Body of pancreas (tissue), 4 donors: ENCODE data around the gene RTL10.

Experiments used
- POLR2A ChIP-seq, 3 donors: fragments of 450-650 bp; IDR thresholded peaks; one replicate each; pipeline ENCODE4 v1.6.1; 2016; ENCODE audit warnings: antibody characterized with exemption in 3 of 3, mild to moderate bottlenecking in 2 of 3
- TF ChIP-seq, protein P1 (sequence below), 7 experiments: fragments of 450-650 bp in 4 of 7; fragments of 200-600 bp in 3 of 7; sonication (generic) in 3 of 7; IDR thresholded peaks; one replicate each; pipeline ENCODE4 v1.5.1; 2016 to 2019; ENCODE audit warnings: antibody characterized with exemption in 7 of 7

DNA sequence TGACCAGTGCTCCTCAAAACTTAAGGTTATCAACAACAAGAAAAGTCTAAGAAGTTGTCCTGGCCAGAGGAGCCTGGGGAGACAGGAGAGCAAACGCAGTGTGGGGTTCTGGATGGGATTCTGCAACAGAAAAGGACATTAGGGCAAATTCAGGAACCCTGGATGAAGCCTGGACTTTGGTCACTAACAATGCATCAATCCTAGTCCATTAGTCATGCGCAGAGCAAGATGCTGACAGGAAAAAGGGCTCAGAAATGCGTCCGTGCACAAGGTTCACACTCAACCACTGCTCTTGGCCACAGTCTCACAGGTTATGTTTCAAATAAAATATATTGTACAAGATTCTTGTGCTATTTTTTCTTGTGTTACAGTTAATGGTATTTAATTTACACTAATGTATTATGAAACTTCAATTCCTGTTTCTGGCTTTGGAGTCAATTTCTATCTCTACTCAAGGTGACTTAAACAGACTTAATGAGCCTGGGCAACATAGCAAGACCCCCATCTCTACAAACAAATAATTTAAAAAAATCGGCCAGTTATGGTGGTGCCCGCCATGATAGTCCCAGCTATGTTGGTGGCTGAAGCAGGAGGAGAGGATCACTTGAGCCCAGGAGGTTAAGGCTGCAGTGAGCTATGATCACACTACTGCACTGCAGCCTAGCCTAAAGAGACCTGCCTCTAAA, 13.6 kb downstream of the RTL10 start:
- TF ChIP-seq, protein P1, sequence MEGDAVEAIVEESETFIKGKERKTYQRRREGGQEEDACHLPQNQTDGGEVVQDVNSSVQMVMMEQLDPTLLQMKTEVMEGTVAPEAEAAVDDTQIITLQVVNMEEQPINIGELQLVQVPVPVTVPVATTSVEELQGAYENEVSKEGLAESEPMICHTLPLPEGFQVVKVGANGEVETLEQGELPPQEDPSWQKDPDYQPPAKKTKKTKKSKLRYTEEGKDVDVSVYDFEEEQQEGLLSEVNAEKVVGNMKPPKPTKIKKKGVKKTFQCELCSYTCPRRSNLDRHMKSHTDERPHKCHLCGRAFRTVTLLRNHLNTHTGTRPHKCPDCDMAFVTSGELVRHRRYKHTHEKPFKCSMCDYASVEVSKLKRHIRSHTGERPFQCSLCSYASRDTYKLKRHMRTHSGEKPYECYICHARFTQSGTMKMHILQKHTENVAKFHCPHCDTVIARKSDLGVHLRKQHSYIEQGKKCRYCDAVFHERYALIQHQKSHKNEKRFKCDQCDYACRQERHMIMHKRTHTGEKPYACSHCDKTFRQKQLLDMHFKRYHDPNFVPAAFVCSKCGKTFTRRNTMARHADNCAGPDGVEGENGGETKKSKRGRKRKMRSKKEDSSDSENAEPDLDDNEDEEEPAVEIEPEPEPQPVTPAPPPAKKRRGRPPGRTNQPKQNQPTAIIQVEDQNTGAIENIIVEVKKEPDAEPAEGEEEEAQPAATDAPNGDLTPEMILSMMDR (IDR thresholded peaks at IDR 0.05), result no peak
- no peak for TF ChIP-seq POLR2A (IDR thresholded peaks at IDR 0.05)
